WTC11 (cell line): Measurements from ENCODE around the gene SLC5A12. TPM values are rescaled to one million over a fixed set of nuclear protein-coding genes. Genes with fewer than 3 reads are reported as not detected.

Experiments used
- ATAC-seq: fragments of 200-7000 bp; cut with Tn5 transposase; 2 replicates; pipeline ENCODE4 v1.10.0; 2021; ENCODE audit warnings: mild to moderate bottlenecking, moderate library complexity
- CTCF ChIA-PET: fragments of 300-600 bp; sonication (Branson Sonifier 250); formaldehyde crosslinking; loops from one replicate; lab custom pipeline; 2021; ENCODE audit warnings: antibody characterized with exemption; lab: Charles Lee
- POLR2A ChIA-PET: fragments of 350-600 bp; sonication (Branson Sonifier 250); formaldehyde crosslinking; loops from one replicate; lab custom pipeline; 2021; ENCODE audit warnings: antibody characterized with exemption; lab: Charles Lee
- DNase-seq: peaks from one replicate; pipeline ENCODE4 v3.0.0; 2021; ENCODE audit warnings: low spot score
- H3K27ac Mint-ChIP-seq: 2 replicates; pipeline ENCODE4 v1.8.0; 2021; ENCODE audit warnings: mixed read lengths
- H3K27me3 Mint-ChIP-seq: 2 replicates; pipeline ENCODE4 v1.8.0; 2021; ENCODE audit warnings: low read depth, mild to moderate bottlenecking, moderate library complexity, mixed read lengths
- H3K36me3 Mint-ChIP-seq: 2 replicates; pipeline ENCODE4 v1.8.0; 2021; ENCODE audit warnings: mixed read lengths
- H3K4me1 Mint-ChIP-seq: 2 replicates; pipeline ENCODE4 v1.8.0; 2022; ENCODE audit warnings: mixed read lengths
- H3K4me3 Mint-ChIP-seq: 2 replicates; pipeline ENCODE4 v1.8.0; 2021; ENCODE audit warnings: mild to moderate bottlenecking, moderate library complexity, mixed read lengths
- H3K9me3 Mint-ChIP-seq: 2 replicates; pipeline ENCODE4 v1.8.0; 2021; ENCODE audit warnings: mixed read lengths
- ARID4B ChIP-seq: sonication (generic); formaldehyde crosslinking; IDR thresholded peaks from 2 replicates; pipeline ENCODE4 v1.8.0; 2023; ENCODE audit warnings: missing genetic modification reagents, mild to moderate bottlenecking, borderline replicate concordance
- ATF2 ChIP-seq: sonication (generic); formaldehyde crosslinking; IDR thresholded peaks from 2 replicates; pipeline ENCODE4 v1.8.1; 2022; ENCODE audit warnings: low read depth, missing genetic modification reagents, borderline replicate concordance
- ATF3 ChIP-seq: sonication (generic); formaldehyde crosslinking; conservative IDR thresholded peaks from 2 replicates; pipeline ENCODE4 v1.8.1; 2022; ENCODE audit warnings: mild to moderate bottlenecking, missing genetic modification reagents
- CTCF ChIP-seq: fragments of 200-600 bp; IDR thresholded peaks from 2 replicates; pipeline ENCODE4 v1.8.0; 2022; ENCODE audit warnings: antibody characterized with exemption
- E2F1 ChIP-seq: sonication (generic); formaldehyde crosslinking; IDR thresholded peaks from 2 replicates; pipeline ENCODE4 v1.8.0; 2022; ENCODE audit warnings: mild to moderate bottlenecking, missing genetic modification reagents
- ERG ChIP-seq: fragments of 250-450 bp; sonication (Bioruptor Pico); IDR thresholded peaks from 2 replicates; pipeline ENCODE4 v1.8.0; 2021; ENCODE audit warnings: mild to moderate bottlenecking
- ESRRA ChIP-seq: sonication (generic); formaldehyde crosslinking; IDR thresholded peaks from 2 replicates; pipeline ENCODE4 v1.8.1; 2022; ENCODE audit warnings: mild to moderate bottlenecking, missing genetic modification reagents, borderline replicate concordance
- HMGA2 ChIP-seq: fragments of 250-450 bp; sonication (Bioruptor Pico); IDR thresholded peaks from 2 replicates; pipeline ENCODE4 v1.4.0; 2021; ENCODE audit warnings: mild to moderate bottlenecking, moderate library complexity
- IRF1 ChIP-seq: sonication (generic); formaldehyde crosslinking; IDR thresholded peaks from 2 replicates; pipeline ENCODE4 v1.8.0; 2023; ENCODE audit warnings: missing genetic modification reagents
- JUN ChIP-seq: sonication (generic); formaldehyde crosslinking; IDR thresholded peaks from 2 replicates; pipeline ENCODE4 v1.8.0; 2023; ENCODE audit warnings: mild to moderate bottlenecking, missing genetic modification reagents
- MLX ChIP-seq: sonication (generic); formaldehyde crosslinking; IDR thresholded peaks from 2 replicates; pipeline ENCODE4 v1.8.1; 2023; ENCODE audit warnings: mild to moderate bottlenecking, missing genetic modification reagents, moderate library complexity
- MYBL2 ChIP-seq: sonication (generic); formaldehyde crosslinking; IDR thresholded peaks from 2 replicates; pipeline ENCODE4 v1.8.1; 2023; ENCODE audit warnings: mild to moderate bottlenecking, moderate library complexity, missing genetic modification reagents
- NFATC4 ChIP-seq: fragments of 250-450 bp; sonication (Bioruptor Pico); IDR thresholded peaks from 2 replicates; pipeline ENCODE4 v1.9.0; 2021; ENCODE audit warnings: mild to moderate bottlenecking
- NFE2L1 ChIP-seq: sonication (generic); formaldehyde crosslinking; IDR thresholded peaks from 2 replicates; pipeline ENCODE4 v1.8.1; 2023; ENCODE audit warnings: missing genetic modification reagents
- NFYB ChIP-seq: sonication (generic); formaldehyde crosslinking; conservative IDR thresholded peaks from 2 replicates; pipeline ENCODE4 v1.8.0; 2022; ENCODE audit warnings: low read depth, missing genetic modification reagents
- PREB ChIP-seq: sonication (generic); formaldehyde crosslinking; IDR thresholded peaks from 2 replicates; pipeline ENCODE4 v1.8.1; 2022; ENCODE audit warnings: mild to moderate bottlenecking, missing genetic modification reagents, moderate library complexity, borderline replicate concordance
- ZBTB21 ChIP-seq: sonication (generic); formaldehyde crosslinking; IDR thresholded peaks from 2 replicates; pipeline ENCODE4 v1.8.1; 2023; ENCODE audit warnings: mild to moderate bottlenecking, missing genetic modification reagents, borderline replicate concordance
- ZNF219 ChIP-seq: sonication (generic); formaldehyde crosslinking; IDR thresholded peaks from 2 replicates; pipeline ENCODE4 v1.8.0; 2023; ENCODE audit warnings: missing genetic modification reagents, mild to moderate bottlenecking, borderline replicate concordance
- ZNF263 ChIP-seq: sonication (generic); formaldehyde crosslinking; IDR thresholded peaks from 2 replicates; pipeline ENCODE4 v1.8.1; 2022; ENCODE audit warnings: low read depth, mild to moderate bottlenecking, moderate library complexity, missing genetic modification reagents
- ZNF317 ChIP-seq: sonication (generic); formaldehyde crosslinking; IDR thresholded peaks from 2 replicates; pipeline ENCODE4 v1.8.1; 2023; ENCODE audit warnings: low read depth, mild to moderate bottlenecking, moderate library complexity, missing genetic modification reagents, borderline replicate concordance
- total RNA-seq: library from RNA; stranded (reverse); gene quantifications from 3 replicates; pipeline ENCODE4 v1.2.3, GENCODE V29; 2021

SLC5A12 gene
- total RNA-seq, 1 experiment from 2014 or later = 1.9 TPM

GRCh38 chr11:26764825-26765224 is 43.0 kb upstream of the SLC5A12 start (continued):
- TF ChIP-seq PREB (CRISPR knock-in tag) (no peak), ESRRA (CRISPR knock-in tag) (no peak), ARID4B (no peak), E2F1 (CRISPR knock-in tag) (no peak), ATF3 (CRISPR knock-in tag) (no peak)

- ChIA-PET CTCF (no interaction called here), POLR2A (no interaction called here)
- H3K27me3 Mint-ChIP-seq = no peaks in the 10 kb centered on the region
- no peak for ATAC-seq
- no peak overlapping the region for H3K27ac Mint-ChIP-seq
- H3K4me3 Mint-ChIP-seq = no peak overlapping the region
- no peak for DNase-seq
- peaks cover 21% of the 10 kb centered on the region for H3K4me1 Mint-ChIP-seq
- no peaks in the 10 kb centered on the region; the same call in 1 of the 2 replicates for H3K9me3 Mint-ChIP-seq
- H3K36me3 Mint-ChIP-seq = no peaks in the 10 kb centered on the region
- TF ChIP-seq HMGA2 (CRISPR knock-in tag) (no peak), ERG (CRISPR knock-in tag) (no peak), NFYB (CRISPR knock-in tag) (no peak), ZNF219 (CRISPR knock-in tag) (no peak), PREB (CRISPR knock-in tag) (no peak), ZNF263 (no peak), CTCF (no peak), JUN (CRISPR knock-in tag) (no peak), NFATC4 (CRISPR knock-in tag) (no peak), NFE2L1 (CRISPR knock-in tag) (no peak), MYBL2 (CRISPR knock-in tag) (no peak), MLX (no peak), ZBTB21 (CRISPR knock-in tag) (no peak), ZNF317 (no peak), IRF1 (CRISPR knock-in tag) (no peak), ATF2 (CRISPR knock-in tag) (no peak)
Measured at GRCh38 chr11:26764315-26764714, 42.5 kb upstream of the SLC5A12 start.
